OCI-LY7 (cell line): ENCODE data around the gene CRACDL. TPM values are rescaled to one million over a fixed set of nuclear protein-coding genes. Genes with fewer than 3 reads are reported as not detected.
A peak's percentile ranks its signal among the peaks of the same experiment; 100 is the strongest.

Experiments
- BruUV-seq: library from RNA; stranded (reverse); fragments of 400-500 nt; replicated peaks from 2 replicates; lab custom pipeline; 2021; lab: Mats Ljungman, UMichigan
- CTCF ChIA-PET: fragments of 300-600 bp; sonication (Branson Sonifier 250); formaldehyde crosslinking; loops from one replicate; lab custom pipeline; 2022; ENCODE audit warnings: antibody characterized with exemption; ENCODE audit not compliant: unreplicated experiment; lab: Charles Lee
- POLR2A ChIA-PET: fragments of 300-600 bp; sonication (Branson Sonifier 250); formaldehyde crosslinking; loops from one replicate; lab custom pipeline; 2022; ENCODE audit warnings: antibody characterized with exemption; lab: Charles Lee
- DNase-seq: peaks from one replicate; pipeline ENCODE4 v3.0.0-alpha.2; 2015; ENCODE audit warnings: low spot score
- H2AFZ ChIP-seq: fragments of 200-600 bp; sonication (generic), shearing (Covaris generic); 2 replicates; pipeline ENCODE4 v1.6.1; 2014; ENCODE audit warnings: mild to moderate bottlenecking, antibody characterized with exemption, low read length, moderate library complexity
- H3K27ac ChIP-seq: fragments of 200-600 bp; sonication (generic); 2 replicates; pipeline ENCODE4 v1.5.1; 2014; ENCODE audit warnings: mixed run types, low read depth, mild to moderate bottlenecking, moderate library complexity, low read length, inconsistent platforms; ENCODE audit not compliant: poor library complexity, severe bottlenecking
- H3K36me3 ChIP-seq: fragments of 200-600 bp; sonication (generic); 2 replicates; pipeline ENCODE4 v1.6.1; 2014; ENCODE audit warnings: mild to moderate bottlenecking, antibody characterized with exemption, low read length, moderate library complexity, mixed read lengths; ENCODE audit not compliant: insufficient read depth
- H3K4me1 ChIP-seq: fragments of 200-600 bp; sonication (generic); 2 replicates; pipeline ENCODE4 v1.5.1; 2014; ENCODE audit warnings: mild to moderate bottlenecking, low read length; ENCODE audit not compliant: insufficient read depth, poor library complexity, severe bottlenecking
- H3K4me2 ChIP-seq: fragments of 200-600 bp; sonication (generic); 2 replicates; pipeline ENCODE4 v1.6.1; 2014; ENCODE audit warnings: mild to moderate bottlenecking, low read length
- H3K4me3 ChIP-seq: fragments of 200-600 bp; sonication (generic); 2 replicates; pipeline ENCODE4 v1.5.1; 2014; ENCODE audit warnings: mild to moderate bottlenecking, low read depth, low read length; ENCODE audit not compliant: poor library complexity, severe bottlenecking
- H3K79me2 ChIP-seq: fragments of 200-600 bp; sonication (generic); 2 replicates; pipeline ENCODE4 v1.6.1; 2016; ENCODE audit warnings: low read depth, mild to moderate bottlenecking, low read length, moderate library complexity, mixed read lengths; ENCODE audit not compliant: insufficient read depth
- H3K9me2 ChIP-seq: fragments of 200-600 bp; sonication (generic); 2 replicates; pipeline ENCODE4 v1.6.1; 2016; ENCODE audit warnings: mild to moderate bottlenecking, low read length, mixed read lengths; ENCODE audit not compliant: insufficient read depth
- H3K9me3 ChIP-seq: fragments of 200-600 bp; sonication (generic); 2 replicates; pipeline ENCODE4 v1.6.1; 2014; ENCODE audit warnings: mild to moderate bottlenecking, mixed run types, low read length, mixed read lengths
- H4K20me1 ChIP-seq: fragments of 200-600 bp; sonication (generic); 2 replicates; pipeline ENCODE4 v1.6.1; 2014; ENCODE audit warnings: mild to moderate bottlenecking, antibody characterized with exemption, low read length, moderate library complexity, mixed read lengths; ENCODE audit not compliant: insufficient read depth
- CTCF ChIP-seq: fragments of 200-600 bp; sonication (generic); conservative IDR thresholded peaks from 2 replicates; pipeline ENCODE4 v1.5.1; 2014; ENCODE audit warnings: mild to moderate bottlenecking, antibody characterized with exemption, low read length, moderate library complexity, mixed read lengths
- EZH2phosphoT487 ChIP-seq: fragments of 200-600 bp; sonication (generic); IDR thresholded peaks from 2 replicates; pipeline ENCODE4 v1.6.1; 2018; ENCODE audit warnings: low read depth, borderline replicate concordance, mild to moderate bottlenecking, mixed run types, antibody characterized with exemption, low read length, moderate library complexity, mixed read lengths
- intact Hi-C: fragments of 100-400 bp; cut with micrococcal nuclease; formaldehyde crosslinking; loops from one replicate; pipeline ENCODE4 v1.10.0; 2022; ENCODE audit not compliant: unreplicated experiment
- total RNA-seq, 2 experiments: library from RNA; depleted of rRNA in 1 of 2; stranded (reverse); fragments of >200 nt in 1 of 2; shearing (Covaris generic) in 1 of 2; gene quantifications; 2 replicates each; pipeline ENCODE4 v1.2.3, GENCODE V29; 2014 to 2022

Gene CRACDL
- total RNA-seq, 2 experiments from 2014 or later = 0.03 to 0.13 TPM

GRCh38 chr2:98821629-98822135 lies 114.3 kb downstream of the CRACDL start:
- BruUV-seq = no TSS peak
- H3K4me1 ChIP-seq = peaks cover 13% of the 10 kb centered on the region
- TF ChIP-seq EZH2phosphoT487 (no peak), CTCF (no peak)
- no peak overlapping the region for H3K4me2 ChIP-seq
- no peaks in the 10 kb centered on the region for H3K36me3 ChIP-seq
- H2AFZ ChIP-seq = no peak overlapping the region
- no peaks in the 10 kb centered on the region for H3K9me2 ChIP-seq
- H3K27ac ChIP-seq = no peak overlapping the region
- no peaks in the 10 kb centered on the region for H4K20me1 ChIP-seq
- intact Hi-C loops = no loop called here
- ChIA-PET CTCF (no interaction called here), POLR2A (interaction anchor here (1.5 kb wide), 1 partner anchor 9 kb away, joined by 3 read pairs; no protein-coding TSS in a partner anchor)
- H3K79me2 ChIP-seq = no peaks in the 10 kb centered on the region
- H3K9me3 ChIP-seq = no peaks in the 10 kb centered on the region
- no peak for DNase-seq
- no peak overlapping the region for H3K4me3 ChIP-seq

- intact Hi-C loops = no loop called here
- Histone ChIP-seq H3K9me2 (no peaks in the 10 kb centered on the region), H4K20me1 (no peaks in the 10 kb centered on the region), H2AFZ (peak overlapping the region; percentile 61), H3K27ac (no peak overlapping the region), H3K9me3 (no peaks in the 10 kb centered on the region), H3K36me3 (no peaks in the 10 kb centered on the region), H3K4me2 (no peak overlapping the region), H3K4me3 (no peak overlapping the region), H3K4me1 (peaks cover 5% of the 10 kb centered on the region), H3K79me2 (no peaks in the 10 kb centered on the region)
- BruUV-seq = no TSS peak
- DNase-seq = no peak
- ChIA-PET CTCF (no interaction called here), POLR2A (interaction anchor here (0.6 to 2.0 kb wide), 3 partner anchors 12 to 114 kb away, joined by 3 to 6 read pairs (median 5); no protein-coding TSS in a partner anchor)
- TF ChIP-seq CTCF (no peak), EZH2phosphoT487 (no peak)
These were observed 116.7 kb downstream of the CRACDL start for GRCh38 chr2:98819231-98819766.

DNA sequence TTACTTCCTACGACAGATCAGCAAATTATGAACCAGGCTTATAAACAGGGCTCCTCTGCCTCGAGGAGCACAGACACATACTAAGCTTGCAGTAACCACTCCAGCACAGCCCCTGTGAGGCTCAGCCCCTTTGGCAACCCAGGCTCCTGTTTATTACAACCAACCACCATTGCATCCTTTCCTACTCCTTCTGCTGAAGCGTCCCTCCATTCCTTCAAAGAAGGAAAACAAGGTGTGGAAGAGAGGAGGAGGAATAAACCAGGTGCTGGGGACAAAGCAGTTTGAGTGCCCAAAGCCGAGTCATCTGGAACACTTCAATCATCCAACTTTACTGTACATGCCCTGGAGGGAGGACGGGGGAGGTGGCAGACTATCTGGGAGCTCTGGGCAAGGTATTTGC lies 117.9 kb downstream of the CRACDL start:
- no peaks in the 10 kb centered on the region for H3K9me3 ChIP-seq
- no peaks in the 10 kb centered on the region for H3K9me2 ChIP-seq
- no peak overlapping the region for H3K4me3 ChIP-seq
- no peaks in the 10 kb centered on the region for H3K79me2 ChIP-seq
- DNase-seq = no peak
- H3K4me1 ChIP-seq = no peaks in the 10 kb centered on the region
- CTCF ChIA-PET = no interaction called here
- intact Hi-C loops = no loop called here
- H3K4me2 ChIP-seq = no peak overlapping the region
- POLR2A ChIA-PET = interaction anchor here (2.0 kb wide), 1 partner anchor 11 kb away, joined by 5 read pairs; no protein-coding TSS in a partner anchor
- no peaks in the 10 kb centered on the region for H4K20me1 ChIP-seq
- 0 out of 2 replicates have a peak overlapping the region, but pooled peaks have one; percentile 74 for H2AFZ ChIP-seq
- no TSS peak for BruUV-seq
- H3K36me3 ChIP-seq = no peaks in the 10 kb centered on the region
- H3K27ac ChIP-seq = no peak overlapping the region
- TF ChIP-seq CTCF (no peak), EZH2phosphoT487 (no peak)
